ENCODE measurements around the gene CDK18.
A peak's percentile ranks its signal among the peaks of the same experiment; 100 is the strongest.

DNA sequence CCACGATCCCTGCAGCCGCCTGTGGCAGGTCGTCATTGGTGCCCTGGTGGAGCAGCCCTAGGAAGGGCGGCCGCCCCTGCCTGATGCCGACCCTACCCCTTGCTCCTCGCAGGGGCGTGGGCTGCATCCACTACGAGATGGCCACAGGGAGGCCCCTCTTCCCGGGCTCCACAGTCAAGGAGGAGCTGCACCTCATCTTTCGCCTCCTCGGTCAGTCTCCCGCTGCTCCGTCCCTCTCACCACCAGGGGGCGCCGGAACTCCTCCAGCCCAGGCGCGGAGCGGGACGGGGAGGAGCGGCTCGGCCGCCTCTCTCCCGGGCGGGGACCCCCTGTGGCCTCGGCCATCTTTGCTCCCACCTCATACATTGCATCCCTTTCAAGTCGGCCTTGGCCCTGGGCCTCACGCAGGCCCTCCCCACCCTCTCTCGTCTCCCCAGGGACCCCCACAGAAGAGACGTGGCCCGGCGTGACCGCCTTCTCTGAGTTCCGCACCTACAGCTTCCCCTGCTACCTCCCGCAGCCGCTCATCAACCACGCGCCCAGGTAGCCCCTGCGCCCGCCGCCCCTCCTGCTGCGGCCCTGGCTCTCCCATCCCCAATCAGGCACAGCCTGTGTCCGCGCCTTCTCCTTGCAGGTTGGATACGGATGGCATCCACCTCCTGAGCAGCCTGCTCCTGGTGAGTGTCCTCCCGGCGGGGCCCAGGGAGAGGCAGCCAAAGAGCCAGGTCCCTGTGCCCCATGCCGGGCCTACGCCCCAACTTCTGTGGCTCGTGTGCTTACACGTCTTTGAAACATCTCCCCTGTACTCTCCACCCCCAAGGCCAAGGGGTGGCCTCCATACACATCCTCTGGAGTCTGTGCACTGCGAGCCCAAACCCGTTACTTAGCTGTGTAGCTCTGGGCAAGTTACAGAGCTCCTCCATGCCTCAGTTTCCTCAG is 24.7 kb downstream of the CDK18 start:
- peak; percentile 71 for TF ChIP-seq YY1 (IDR thresholded peaks at IDR 0.05; ENCODE audit: low read depth)
- no peak for TF ChIP-seq ZBTB7A (IDR thresholded peaks at IDR 0.05; ENCODE audit: low read depth)
